K562 (cell line): ENCODE data around the gene UBE3D. TPM values are rescaled to one million over a fixed set of nuclear protein-coding genes. Genes with fewer than 3 reads are reported as not detected.
A peak's percentile ranks its signal among the peaks of the same experiment; 100 is the strongest.

ENCODE experiments used
- FUS ChIP-seq: fragments of 200-400 bp; formaldehyde crosslinking; optimal IDR thresholded peaks from 2 replicates; pipeline ENCODE3; 2017; ENCODE audit warnings: low read depth, low read length
- GABPB2 ChIP-seq: fragments of 250-450 bp; sonication (Bioruptor Pico); conservative IDR thresholded peaks from 2 replicates; pipeline ENCODE4 v1.5.1; 2021; ENCODE audit warnings: mild to moderate bottlenecking
- HMGN3 ChIP-seq: IDR thresholded peaks from 2 replicates; pipeline ENCODE4 v1.6.1; 2011; ENCODE audit warnings: borderline replicate concordance, low read depth, mild to moderate bottlenecking, mixed read lengths, low read length; ENCODE audit not compliant: insufficient read length; ENCODE audit errors: extremely low read depth
- KAT8 ChIP-seq: fragments of 450-650 bp; IDR thresholded peaks from 2 replicates; pipeline ENCODE4 v1.6.1; 2016; ENCODE audit warnings: low read depth, mild to moderate bottlenecking
- MTA1 ChIP-seq: fragments of 450-650 bp; IDR thresholded peaks from 2 replicates; pipeline ENCODE4 v1.6.1; 2017; ENCODE audit warnings: borderline replicate concordance
- PHB2 ChIP-seq: fragments of 450-650 bp; IDR thresholded peaks from 2 replicates; pipeline ENCODE4 v1.6.1; 2017; ENCODE audit warnings: low read depth
- POLR2A ChIP-seq: fragments of 450-650 bp; conservative IDR thresholded peaks from 2 replicates; pipeline ENCODE4 v1.6.1; 2016
- POLR3G ChIP-seq: IDR thresholded peaks from 2 replicates; pipeline ENCODE4 v1.6.1; 2011; ENCODE audit not compliant: insufficient read length, insufficient replicate concordance; ENCODE audit errors: extremely low read depth
- POU5F1 ChIP-seq: fragments of 150-350 bp; IDR thresholded peaks from 2 replicates; pipeline ENCODE4 v1.6.1; 2014; ENCODE audit warnings: borderline replicate concordance, low read length, low read depth, mild to moderate bottlenecking; ENCODE audit not compliant: partially characterized antibody
- RFX7 ChIP-seq: fragments of 250-450 bp; sonication (Bioruptor Pico); IDR thresholded peaks from 2 replicates; pipeline ENCODE4 v1.5.1; 2021; ENCODE audit warnings: mild to moderate bottlenecking
- STAT5A ChIP-seq: IDR thresholded peaks from 2 replicates; pipeline ENCODE4 v1.6.1; 2012; ENCODE audit warnings: low read length, inconsistent platforms, borderline replicate concordance
- XRCC3 ChIP-seq: fragments of 450-650 bp; IDR thresholded peaks from 2 replicates; pipeline ENCODE4 v1.6.1; 2017; ENCODE audit warnings: mild to moderate bottlenecking, moderate library complexity
- ZC3H11A ChIP-seq: IDR thresholded peaks from 2 replicates; pipeline ENCODE4 v1.6.1; 2012; ENCODE audit warnings: low read depth, low read length, improper control_type of control experiment
- ZKSCAN8 ChIP-seq: fragments of 200-800 bp; sonication (Bioruptor generic); IDR thresholded peaks from 2 replicates; pipeline ENCODE4 v1.6.1; 2016; ENCODE audit warnings: missing genetic modification characterization, missing compliant biosample characterization
- ZNF232 ChIP-seq: sonication (generic); formaldehyde crosslinking; IDR thresholded peaks from 2 replicates; pipeline ENCODE4 v1.8.0; 2022; ENCODE audit warnings: mild to moderate bottlenecking, missing genetic modification reagents
- polyA plus RNA-seq, 8 experiments: library from polyadenylated mRNA; depleted of rRNA in 4 of 8; stranded (reverse) in 5 of 8; unstranded in 3 of 8; fragments of >200 nt; fragmentation: Nextera tagmentation in 2 of 8; fragmentation: Illumina TruSeq in 1 of 8; extraction: Ambion mirVana in 2 of 8; extraction: Trizol in 1 of 8; gene quantifications; 2 replicates each; pipeline versions ENCODE4 v1.2.1 to v1.2.3, GENCODE V29; 2011 to 2014; ENCODE audit warnings: inconsistent platforms in 1 of 8, missing spikeins in 1 of 8
- total RNA-seq, 7 experiments: library from RNA; depleted of rRNA in 6 of 7; stranded (reverse); fragments of >200 nt in 6 of 7; fragmentation: Illumina TruSeq in 2 of 7; extraction: Trizol in 2 of 7; gene quantifications; 2 replicates each; pipeline versions ENCODE4 v1.2.1 to v1.2.3, GENCODE V29; 2011 to 2021; ENCODE audit warnings: low replicate concordance in 1 of 7
- TF ChIP-seq, protein P1 (sequence below): fragments of 450-650 bp; IDR thresholded peaks from 2 replicates; pipeline ENCODE4 v1.6.1; 2016; ENCODE audit warnings: mild to moderate bottlenecking
- TF ChIP-seq, protein P2 (sequence below): fragments of 450-650 bp; formaldehyde crosslinking; IDR thresholded peaks from 2 replicates; pipeline ENCODE4 v1.4.0; 2020; ENCODE audit warnings: mild to moderate bottlenecking, moderate library complexity
- TF ChIP-seq, protein P3 (sequence below): fragments of 450-650 bp; formaldehyde crosslinking; conservative IDR thresholded peaks from 2 replicates; pipeline ENCODE4 v1.4.0; 2022; ENCODE audit warnings: mild to moderate bottlenecking, missing genetic modification characterization
- TF ChIP-seq, protein P4 (sequence below): sonication (generic); formaldehyde crosslinking; IDR thresholded peaks from 2 replicates; pipeline ENCODE4 v1.8.0; 2022; ENCODE audit warnings: mild to moderate bottlenecking, missing genetic modification reagents
- TF ChIP-seq, protein P5 (sequence below): sonication (generic); formaldehyde crosslinking; IDR thresholded peaks from 2 replicates; pipeline ENCODE4 v1.8.0; 2022; ENCODE audit warnings: mild to moderate bottlenecking, missing genetic modification reagents

The UBE3D gene
- total and polyA plus RNA-seq, 9 of the 15 experiments (the other 6 are each of a cell fraction or from before 2014, with no cell fraction given): 9.4 to 17.6 (median 11.9) TPM

DNA sequence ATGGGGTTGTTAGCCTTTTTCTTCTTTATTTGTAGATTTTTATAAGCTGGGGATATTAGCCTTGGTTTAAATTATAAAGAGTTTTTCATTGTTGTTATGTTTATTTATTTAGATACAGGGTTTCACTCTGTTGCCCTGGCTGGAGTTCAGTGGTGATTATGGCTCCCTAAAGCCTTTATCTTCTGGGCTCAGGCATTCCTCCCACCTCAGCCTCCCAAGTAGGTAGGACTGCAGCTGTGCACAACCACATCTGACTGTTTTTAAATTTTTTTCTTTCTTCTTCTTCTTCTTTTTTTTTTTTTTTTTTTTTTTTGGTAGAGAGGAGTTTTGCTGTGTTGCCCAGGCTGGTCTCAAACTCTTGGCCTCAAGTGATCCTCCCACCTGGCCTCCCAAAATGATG lies 80.9 kb downstream of the UBE3D start (continued):
- no peak for TF ChIP-seq HMGN3
- TF ChIP-seq, protein P1, sequence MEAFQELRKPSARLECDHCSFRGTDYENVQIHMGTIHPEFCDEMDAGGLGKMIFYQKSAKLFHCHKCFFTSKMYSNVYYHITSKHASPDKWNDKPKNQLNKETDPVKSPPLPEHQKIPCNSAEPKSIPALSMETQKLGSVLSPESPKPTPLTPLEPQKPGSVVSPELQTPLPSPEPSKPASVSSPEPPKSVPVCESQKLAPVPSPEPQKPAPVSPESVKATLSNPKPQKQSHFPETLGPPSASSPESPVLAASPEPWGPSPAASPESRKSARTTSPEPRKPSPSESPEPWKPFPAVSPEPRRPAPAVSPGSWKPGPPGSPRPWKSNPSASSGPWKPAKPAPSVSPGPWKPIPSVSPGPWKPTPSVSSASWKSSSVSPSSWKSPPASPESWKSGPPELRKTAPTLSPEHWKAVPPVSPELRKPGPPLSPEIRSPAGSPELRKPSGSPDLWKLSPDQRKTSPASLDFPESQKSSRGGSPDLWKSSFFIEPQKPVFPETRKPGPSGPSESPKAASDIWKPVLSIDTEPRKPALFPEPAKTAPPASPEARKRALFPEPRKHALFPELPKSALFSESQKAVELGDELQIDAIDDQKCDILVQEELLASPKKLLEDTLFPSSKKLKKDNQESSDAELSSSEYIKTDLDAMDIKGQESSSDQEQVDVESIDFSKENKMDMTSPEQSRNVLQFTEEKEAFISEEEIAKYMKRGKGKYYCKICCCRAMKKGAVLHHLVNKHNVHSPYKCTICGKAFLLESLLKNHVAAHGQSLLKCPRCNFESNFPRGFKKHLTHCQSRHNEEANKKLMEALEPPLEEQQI: no peak; the same call in 1 of the 2 replicates
- no peak for TF ChIP-seq POU5F1
- no peak for TF ChIP-seq ZKSCAN8
- TF ChIP-seq XRCC3: no peak
- peak; percentile 63; the same call in 1 of the 2 replicates for TF ChIP-seq STAT5A
- TF ChIP-seq, protein P2, sequence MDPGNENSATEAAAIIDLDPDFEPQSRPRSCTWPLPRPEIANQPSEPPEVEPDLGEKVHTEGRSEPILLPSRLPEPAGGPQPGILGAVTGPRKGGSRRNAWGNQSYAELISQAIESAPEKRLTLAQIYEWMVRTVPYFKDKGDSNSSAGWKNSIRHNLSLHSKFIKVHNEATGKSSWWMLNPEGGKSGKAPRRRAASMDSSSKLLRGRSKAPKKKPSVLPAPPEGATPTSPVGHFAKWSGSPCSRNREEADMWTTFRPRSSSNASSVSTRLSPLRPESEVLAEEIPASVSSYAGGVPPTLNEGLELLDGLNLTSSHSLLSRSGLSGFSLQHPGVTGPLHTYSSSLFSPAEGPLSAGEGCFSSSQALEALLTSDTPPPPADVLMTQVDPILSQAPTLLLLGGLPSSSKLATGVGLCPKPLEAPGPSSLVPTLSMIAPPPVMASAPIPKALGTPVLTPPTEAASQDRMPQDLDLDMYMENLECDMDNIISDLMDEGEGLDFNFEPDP (CRISPR knock-in tag): no peak
- TF ChIP-seq POLR2A: no peak
- TF ChIP-seq RFX7 (CRISPR knock-in tag): no peak
- TF ChIP-seq ZC3H11A: no peak
- no peak for TF ChIP-seq ZNF232
- no peak for TF ChIP-seq KAT8
- TF ChIP-seq, protein P3, sequence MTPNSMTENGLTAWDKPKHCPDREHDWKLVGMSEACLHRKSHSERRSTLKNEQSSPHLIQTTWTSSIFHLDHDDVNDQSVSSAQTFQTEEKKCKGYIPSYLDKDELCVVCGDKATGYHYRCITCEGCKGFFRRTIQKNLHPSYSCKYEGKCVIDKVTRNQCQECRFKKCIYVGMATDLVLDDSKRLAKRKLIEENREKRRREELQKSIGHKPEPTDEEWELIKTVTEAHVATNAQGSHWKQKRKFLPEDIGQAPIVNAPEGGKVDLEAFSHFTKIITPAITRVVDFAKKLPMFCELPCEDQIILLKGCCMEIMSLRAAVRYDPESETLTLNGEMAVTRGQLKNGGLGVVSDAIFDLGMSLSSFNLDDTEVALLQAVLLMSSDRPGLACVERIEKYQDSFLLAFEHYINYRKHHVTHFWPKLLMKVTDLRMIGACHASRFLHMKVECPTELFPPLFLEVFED (CRISPR knock-in tag): no peak
- no peak for TF ChIP-seq FUS
- TF ChIP-seq, protein P4, sequence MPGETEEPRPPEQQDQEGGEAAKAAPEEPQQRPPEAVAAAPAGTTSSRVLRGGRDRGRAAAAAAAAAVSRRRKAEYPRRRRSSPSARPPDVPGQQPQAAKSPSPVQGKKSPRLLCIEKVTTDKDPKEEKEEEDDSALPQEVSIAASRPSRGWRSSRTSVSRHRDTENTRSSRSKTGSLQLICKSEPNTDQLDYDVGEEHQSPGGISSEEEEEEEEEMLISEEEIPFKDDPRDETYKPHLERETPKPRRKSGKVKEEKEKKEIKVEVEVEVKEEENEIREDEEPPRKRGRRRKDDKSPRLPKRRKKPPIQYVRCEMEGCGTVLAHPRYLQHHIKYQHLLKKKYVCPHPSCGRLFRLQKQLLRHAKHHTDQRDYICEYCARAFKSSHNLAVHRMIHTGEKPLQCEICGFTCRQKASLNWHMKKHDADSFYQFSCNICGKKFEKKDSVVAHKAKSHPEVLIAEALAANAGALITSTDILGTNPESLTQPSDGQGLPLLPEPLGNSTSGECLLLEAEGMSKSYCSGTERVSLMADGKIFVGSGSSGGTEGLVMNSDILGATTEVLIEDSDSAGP (CRISPR knock-in tag): no peak
- 0 out of 2 replicates have a peak, but pooled peaks have one; percentile 36 for TF ChIP-seq PHB2
- TF ChIP-seq POLR3G: no peak
- TF ChIP-seq MTA1: no peak
- TF ChIP-seq, protein P5, sequence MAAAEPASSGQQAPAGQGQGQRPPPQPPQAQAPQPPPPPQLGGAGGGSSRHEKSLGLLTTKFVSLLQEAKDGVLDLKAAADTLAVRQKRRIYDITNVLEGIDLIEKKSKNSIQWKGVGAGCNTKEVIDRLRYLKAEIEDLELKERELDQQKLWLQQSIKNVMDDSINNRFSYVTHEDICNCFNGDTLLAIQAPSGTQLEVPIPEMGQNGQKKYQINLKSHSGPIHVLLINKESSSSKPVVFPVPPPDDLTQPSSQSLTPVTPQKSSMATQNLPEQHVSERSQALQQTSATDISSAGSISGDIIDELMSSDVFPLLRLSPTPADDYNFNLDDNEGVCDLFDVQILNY (CRISPR knock-in tag): no peak
- no peak for TF ChIP-seq GABPB2 (CRISPR knock-in tag)
